ENCODE results near the gene LMO2. TPM values are rescaled to one million over a fixed set of nuclear protein-coding genes. Genes with fewer than 3 reads are reported as not detected.

Gene LMO2
- total RNA-seq, 3 donors from 2014 or later (not counting 1 experiment from before 2014, with no cell fraction given) = 2.8 to 9.6 (median 5.6) TPM

DNA sequence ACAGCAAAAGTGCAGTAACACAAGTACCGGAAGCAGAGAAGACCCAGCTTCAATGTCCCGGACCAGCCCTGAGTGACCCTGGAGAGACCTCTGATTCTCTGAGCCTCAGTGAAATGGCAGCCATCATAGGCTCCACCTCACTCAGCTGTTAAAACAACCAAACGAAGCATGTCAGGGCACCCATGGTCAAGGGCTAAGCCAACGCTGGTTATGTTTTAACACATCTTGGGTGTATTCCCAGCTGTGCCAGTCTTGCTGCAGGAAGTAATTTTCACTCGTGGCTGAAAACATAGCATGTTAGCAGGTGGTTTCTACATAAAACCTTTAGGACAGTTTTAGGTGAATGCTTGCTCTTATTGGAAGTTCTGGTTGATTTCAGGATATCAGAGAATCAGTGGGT lies 30.9 kb downstream of the LMO2 start:
- H3K27ac ChIP-seq (ENCODE audit: low read length) = no peak overlapping the region
- 70% methylated on average over 5 of the region's 5 CpGs for WGBS (ENCODE audit: insufficient coverage)
- TF ChIP-seq, protein P1, sequence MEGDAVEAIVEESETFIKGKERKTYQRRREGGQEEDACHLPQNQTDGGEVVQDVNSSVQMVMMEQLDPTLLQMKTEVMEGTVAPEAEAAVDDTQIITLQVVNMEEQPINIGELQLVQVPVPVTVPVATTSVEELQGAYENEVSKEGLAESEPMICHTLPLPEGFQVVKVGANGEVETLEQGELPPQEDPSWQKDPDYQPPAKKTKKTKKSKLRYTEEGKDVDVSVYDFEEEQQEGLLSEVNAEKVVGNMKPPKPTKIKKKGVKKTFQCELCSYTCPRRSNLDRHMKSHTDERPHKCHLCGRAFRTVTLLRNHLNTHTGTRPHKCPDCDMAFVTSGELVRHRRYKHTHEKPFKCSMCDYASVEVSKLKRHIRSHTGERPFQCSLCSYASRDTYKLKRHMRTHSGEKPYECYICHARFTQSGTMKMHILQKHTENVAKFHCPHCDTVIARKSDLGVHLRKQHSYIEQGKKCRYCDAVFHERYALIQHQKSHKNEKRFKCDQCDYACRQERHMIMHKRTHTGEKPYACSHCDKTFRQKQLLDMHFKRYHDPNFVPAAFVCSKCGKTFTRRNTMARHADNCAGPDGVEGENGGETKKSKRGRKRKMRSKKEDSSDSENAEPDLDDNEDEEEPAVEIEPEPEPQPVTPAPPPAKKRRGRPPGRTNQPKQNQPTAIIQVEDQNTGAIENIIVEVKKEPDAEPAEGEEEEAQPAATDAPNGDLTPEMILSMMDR (IDR thresholded peaks at IDR 0.05) = no peak
- H3K4me3 ChIP-seq (ENCODE audit: low read length) = no peak overlapping the region
- DNase-seq (no peak), ATAC-seq (no peak)
- Mint-ChIP-seq H3K36me3 (no peaks in the 10 kb centered on the region), H3K27ac (no peak overlapping the region), H3K9me3 (no peaks in the 10 kb centered on the region), H3K27me3 (ENCODE audit: low read depth in 2 of 2) (peaks cover 45 to 74% of the 10 kb centered on the region in 2 donors), H3K4me1 (peaks cover 5 to 6% of the 10 kb centered on the region in 2 donors), H3K4me3 (no peak overlapping the region)
- intact Hi-C loops (cut with micrococcal nuclease) = no loop called here
- H3K9me3 ChIP-seq (ENCODE audit: control insufficient read depth, insufficient read depth, low read length) = no peaks in the 10 kb centered on the region
- peaks cover 4% of the 10 kb centered on the region for H3K27me3 ChIP-seq (ENCODE audit: control insufficient read depth, insufficient read depth, low read length)
- H3K4me1 ChIP-seq (ENCODE audit: control insufficient read depth, insufficient read depth, low read length) = no peaks in the 10 kb centered on the region
- no peaks in the 10 kb centered on the region for H3K36me3 ChIP-seq (ENCODE audit: control insufficient read depth, insufficient read depth, low read length)

DNA sequence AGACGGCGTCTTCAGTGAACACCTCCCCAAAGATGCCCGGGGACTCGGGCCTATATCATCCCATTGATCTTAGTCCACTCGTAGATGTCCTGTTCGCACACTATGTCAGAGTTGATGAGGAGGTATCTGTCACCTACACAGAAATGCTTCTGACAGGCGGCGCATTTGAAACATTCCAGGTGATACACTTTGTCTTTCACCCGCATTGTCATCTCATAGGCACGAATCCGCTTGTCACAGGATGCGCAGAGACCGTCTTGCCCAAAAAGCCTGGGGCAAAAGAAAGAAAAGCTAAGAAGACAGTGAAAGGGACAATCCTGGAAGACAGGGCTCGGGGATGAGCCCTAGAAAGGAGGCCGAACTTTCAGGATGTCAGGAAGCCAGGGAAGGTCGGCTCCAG lies 32.6 kb downstream of the LMO2 start:
- Histone ChIP-seq H3K9me3 (ENCODE audit: control insufficient read depth, insufficient read depth, low read length) (no peaks in the 10 kb centered on the region), H3K36me3 (ENCODE audit: control insufficient read depth, insufficient read depth, low read length) (no peaks in the 10 kb centered on the region), H3K4me3 (ENCODE audit: low read length) (no peak overlapping the region), H3K27me3 (ENCODE audit: control insufficient read depth, insufficient read depth, low read length) (peaks cover 2% of the 10 kb centered on the region), H3K4me1 (ENCODE audit: control insufficient read depth, insufficient read depth, low read length) (no peaks in the 10 kb centered on the region), H3K27ac (ENCODE audit: low read length) (no peak overlapping the region)
- 92% methylated on average over 16 of the region's 16 CpGs for WGBS (ENCODE audit: insufficient coverage)
- H3K27ac Mint-ChIP-seq = no peak overlapping the region
- H3K36me3 Mint-ChIP-seq = no peaks in the 10 kb centered on the region
- peaks cover 46 to 75% of the 10 kb centered on the region in 2 donors for H3K27me3 Mint-ChIP-seq (ENCODE audit: low read depth in 2 of 2)
- intact Hi-C loops (cut with micrococcal nuclease) = loop anchor here (2.0 kb wide), 1 partner anchor 633 kb away; no protein-coding TSS in a partner anchor
- H3K4me1 Mint-ChIP-seq = peaks cover 5 to 6% of the 10 kb centered on the region in 2 donors
- no peak for DNase-seq
- no peaks in the 10 kb centered on the region for H3K9me3 Mint-ChIP-seq
- TF ChIP-seq, protein P1 (IDR thresholded peaks at IDR 0.05) = no peak
- no peak overlapping the region for H3K4me3 Mint-ChIP-seq
- no peak for ATAC-seq

DNA sequence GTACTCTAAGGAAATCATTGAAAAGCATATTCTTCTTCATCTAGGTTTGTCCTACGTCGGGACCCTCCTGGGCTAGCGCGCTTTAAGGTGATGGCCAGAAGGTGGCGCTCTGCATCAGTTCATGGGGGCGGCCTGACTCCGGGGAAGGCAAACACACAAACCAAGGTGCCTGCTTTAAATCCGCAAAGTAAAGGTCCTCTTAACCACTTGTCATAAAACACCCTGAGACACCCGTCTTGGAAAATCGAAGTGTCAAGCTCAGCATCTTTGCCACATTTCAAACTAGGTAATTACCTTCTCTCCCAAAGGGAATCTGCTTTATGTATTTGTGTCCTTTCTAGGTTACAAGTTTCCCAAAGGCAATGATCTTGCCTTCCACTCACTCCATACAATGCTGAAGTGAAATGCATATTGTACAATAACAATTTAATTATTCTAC lies 33.9 kb downstream of the LMO2 start:
- ATAC-seq (peak; percentile 86 to 96 (median 87)), DNase-seq (peak; percentile 65 to 84)
- no peaks in the 10 kb centered on the region for H3K36me3 Mint-ChIP-seq
- Histone ChIP-seq H3K27ac (ENCODE audit: low read length) (no peak overlapping the region), H3K4me3 (ENCODE audit: low read length) (no peak overlapping the region), H3K27me3 (ENCODE audit: control insufficient read depth, insufficient read depth, low read length) (peaks cover 2% of the 10 kb centered on the region), H3K4me1 (ENCODE audit: control insufficient read depth, insufficient read depth, low read length) (no peaks in the 10 kb centered on the region), H3K36me3 (ENCODE audit: control insufficient read depth, insufficient read depth, low read length) (no peaks in the 10 kb centered on the region), H3K9me3 (ENCODE audit: control insufficient read depth, insufficient read depth, low read length) (no peaks in the 10 kb centered on the region)
- H3K9me3 Mint-ChIP-seq = no peaks in the 10 kb centered on the region
- TF ChIP-seq, protein P1 (IDR thresholded peaks at IDR 0.05) = peak; percentile 87
- H3K4me3 Mint-ChIP-seq = no peak overlapping the region
- H3K27ac Mint-ChIP-seq = no peak overlapping the region
- H3K4me1 Mint-ChIP-seq = peaks cover 5 to 6% of the 10 kb centered on the region in 2 donors
- H3K27me3 Mint-ChIP-seq (ENCODE audit: low read depth in 2 of 2) = peaks cover 50 to 76% of the 10 kb centered on the region in 2 donors
- intact Hi-C loops (cut with micrococcal nuclease) = loop anchor here (1.0 to 2.0 kb wide), 4 partner anchors 113 to 635 kb away; no protein-coding TSS in a partner anchor
- 1% methylated on average over 10 of the region's 10 CpGs for WGBS (ENCODE audit: insufficient coverage)

- ATAC-seq (no peak), DNase-seq (no peak)
- Histone ChIP-seq H3K9me3 (ENCODE audit: control insufficient read depth, insufficient read depth, low read length) (no peaks in the 10 kb centered on the region), H3K27me3 (ENCODE audit: control insufficient read depth, insufficient read depth, low read length) (no peaks in the 10 kb centered on the region), H3K4me1 (ENCODE audit: control insufficient read depth, insufficient read depth, low read length) (no peaks in the 10 kb centered on the region), H3K4me3 (ENCODE audit: low read length) (no peak overlapping the region), H3K36me3 (ENCODE audit: control insufficient read depth, insufficient read depth, low read length) (no peaks in the 10 kb centered on the region), H3K27ac (ENCODE audit: low read length) (no peak overlapping the region)
- no peaks in the 10 kb centered on the region for H3K36me3 Mint-ChIP-seq
- no peak overlapping the region for H3K27ac Mint-ChIP-seq
- H3K4me1 Mint-ChIP-seq = peaks cover 5 to 6% of the 10 kb centered on the region in 2 donors
- peaks cover 39 to 65% of the 10 kb centered on the region in 2 donors for H3K27me3 Mint-ChIP-seq (ENCODE audit: low read depth in 2 of 2)
- TF ChIP-seq, protein P1 (IDR thresholded peaks at IDR 0.05) = no peak
- no peaks in the 10 kb centered on the region for H3K9me3 Mint-ChIP-seq
- 78% methylated on average over 2 of the region's 2 CpGs for WGBS (ENCODE audit: insufficient coverage)
- intact Hi-C loops (cut with micrococcal nuclease) = no loop called here
- no peak overlapping the region for H3K4me3 Mint-ChIP-seq
Observed at GRCh38 chr11:33855500-33855899, 36.4 kb downstream of the LMO2 start.

Measured in natural killer cell (primary cell).